ENCODE results near the gene CCDC152.
"Not testable (repeated sequence)": the region's sequence is repeated elsewhere in the genome, so short reads cannot be mapped to it uniquely, and the experiment has no call there.

The CCDC152 gene

DNA sequence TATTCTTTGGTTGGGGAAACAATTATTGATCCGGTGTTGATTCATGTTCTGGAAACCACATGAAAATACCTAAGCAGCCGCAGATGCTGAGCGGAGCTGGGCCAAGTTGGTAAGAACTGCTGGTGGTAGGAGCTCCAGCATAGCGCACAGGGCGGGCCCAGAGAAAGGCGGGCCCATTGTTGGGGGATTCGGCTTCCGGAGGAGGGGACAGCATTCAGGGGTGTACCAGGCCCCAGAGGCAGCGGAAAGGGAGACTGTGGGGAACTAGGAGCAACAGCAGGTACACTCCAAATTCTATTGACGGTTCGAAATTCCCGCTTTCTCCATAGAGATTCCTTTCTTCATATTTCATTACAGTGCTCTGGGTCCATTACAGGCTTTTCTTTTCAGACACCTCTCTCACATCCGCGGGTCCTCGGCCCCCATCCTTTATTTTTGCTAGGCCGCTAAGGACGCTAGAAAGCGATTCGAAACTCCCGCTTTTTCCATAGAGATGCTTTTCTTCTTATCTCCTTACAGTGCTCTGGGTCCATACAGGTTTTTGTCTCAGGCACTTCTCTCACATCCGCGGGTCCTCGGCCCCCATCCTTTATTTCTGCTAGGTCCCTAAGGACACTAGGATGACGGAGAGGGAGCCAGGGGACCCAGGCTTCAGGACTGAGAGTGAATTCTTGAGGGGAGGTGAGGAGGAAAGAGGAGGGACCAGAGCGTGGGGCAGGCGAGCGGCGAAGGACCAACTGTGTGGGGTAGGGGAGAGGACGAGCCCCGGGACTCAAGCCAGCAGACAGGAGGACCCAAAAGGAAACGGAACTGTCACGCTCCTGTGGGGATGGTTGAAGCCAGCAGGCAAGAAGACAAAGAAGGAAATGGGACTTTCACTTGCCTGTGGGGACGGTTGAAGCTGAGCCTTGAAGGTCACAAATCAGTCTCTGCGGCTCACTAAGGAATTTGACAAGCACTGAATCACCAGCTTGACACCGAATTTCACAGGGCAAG is at the start of gene CCDC152:
Gene CCDC152, plus strand, starts transcription at position 213 of the 996 bp plus-strand sequence. CDS start 2,304 bp downstream, outside the sequence.
- FAIRE-seq = peak; percentile 87
- DNase-seq (ENCODE audit: insufficient read length, low spot score) = peak; percentile 25

- FAIRE-seq (no peak), DNase-seq (ENCODE audit: insufficient read length, low spot score) (no peak)
These were observed 40.8 kb upstream of the CCDC152 start for GRCh38 chr5:42715785-42716184.

DNA sequence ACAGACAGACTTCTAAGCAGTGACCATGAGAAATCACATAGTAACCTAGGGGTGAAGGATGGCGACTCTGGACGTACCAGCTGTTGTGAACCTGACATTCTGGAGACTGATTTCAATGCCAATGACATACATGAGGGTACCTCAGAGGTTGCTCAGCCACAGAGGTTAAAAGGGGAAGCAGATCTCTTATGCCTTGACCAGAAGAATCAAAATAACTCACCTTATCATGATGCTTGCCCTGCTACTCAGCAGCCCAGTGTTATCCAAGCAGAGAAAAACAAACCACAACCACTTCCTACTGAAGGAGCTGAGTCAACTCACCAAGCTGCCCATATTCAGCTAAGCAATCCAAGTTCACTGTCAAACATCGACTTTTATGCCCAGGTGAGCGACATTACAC is 38.0 kb upstream of the CCDC152 start:
- DNase-seq (ENCODE audit: insufficient read length, low spot score) (no peak), FAIRE-seq (peak; percentile 69)

DNA sequence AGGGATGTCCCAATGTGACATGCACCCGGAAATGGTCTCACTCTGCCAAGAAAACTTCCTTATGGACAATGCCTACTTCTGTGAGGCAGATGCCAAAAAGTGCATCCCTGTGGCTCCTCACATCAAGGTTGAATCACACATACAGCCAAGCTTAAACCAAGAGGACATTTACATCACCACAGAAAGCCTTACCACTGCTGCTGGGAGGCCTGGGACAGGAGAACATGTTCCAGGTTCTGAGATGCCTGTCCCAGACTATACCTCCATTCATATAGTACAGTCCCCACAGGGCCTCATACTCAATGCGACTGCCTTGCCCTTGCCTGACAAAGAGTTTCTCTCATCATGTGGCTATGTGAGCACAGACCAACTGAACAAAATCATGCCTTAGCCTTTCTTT is 37.6 kb upstream of the CCDC152 start:
- no peak for DNase-seq (ENCODE audit: insufficient read length, low spot score)
- no peak for FAIRE-seq

DNA sequence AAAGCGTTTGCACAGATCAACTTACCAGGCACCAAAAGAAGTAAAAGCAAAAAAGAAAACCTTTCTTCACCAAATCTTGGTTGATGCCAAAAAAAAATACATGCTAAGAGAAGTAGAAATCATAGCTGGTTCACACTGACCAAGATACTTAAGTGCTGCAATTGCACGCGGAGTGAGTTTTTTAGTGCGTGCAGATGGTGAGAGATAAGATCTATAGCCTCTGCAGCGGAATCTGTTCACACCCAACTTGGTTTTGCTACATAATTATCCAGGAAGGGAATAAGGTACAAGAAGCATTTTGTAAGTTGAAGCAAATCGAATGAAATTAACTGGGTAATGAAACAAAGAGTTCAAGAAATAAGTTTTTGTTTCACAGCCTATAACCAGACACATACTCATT is 36.4 kb upstream of the CCDC152 start:
- FAIRE-seq = no peak

GRCh38 chr5:42721484-42721883 is 35.1 kb upstream of the CCDC152 start:
- no peak for FAIRE-seq

More for the DNA sequence above, 36.4 kb upstream of the CCDC152 start:
- no peak for DNase-seq (ENCODE audit: insufficient read length, low spot score)

DNA sequence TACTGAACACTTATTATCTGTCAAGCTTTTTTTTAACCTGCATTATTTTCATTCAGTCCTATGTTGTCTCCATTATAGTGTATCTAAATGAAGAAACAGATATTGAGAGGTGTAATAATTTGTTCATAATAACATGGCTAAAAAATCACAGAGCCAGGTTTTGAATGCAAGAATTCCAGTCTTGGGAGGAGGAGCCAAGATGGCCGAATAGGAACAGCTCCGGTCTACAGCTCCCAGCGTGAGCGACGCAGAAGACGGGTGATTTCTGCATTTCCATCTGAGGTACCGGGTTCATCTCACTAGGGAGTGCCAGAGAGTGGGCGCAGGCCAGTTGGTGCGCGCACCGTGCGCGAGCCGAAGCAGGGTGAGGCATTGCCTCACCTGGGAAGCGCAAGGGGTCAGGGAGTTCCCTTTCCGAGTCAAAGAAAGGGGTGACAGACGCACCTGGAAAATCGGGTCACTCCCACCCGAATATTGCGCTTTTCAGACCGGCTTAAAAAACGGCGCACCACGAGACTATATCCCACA is 22.0 kb upstream of the CCDC152 start:
- DNase-seq (ENCODE audit: insufficient read length, low spot score); FAIRE-seq: not testable (repeated sequence)

More at GRCh38 chr5:42721484-42721883, 35.1 kb upstream of the CCDC152 start:
- no peak for DNase-seq (ENCODE audit: insufficient read length, low spot score)

DNA sequence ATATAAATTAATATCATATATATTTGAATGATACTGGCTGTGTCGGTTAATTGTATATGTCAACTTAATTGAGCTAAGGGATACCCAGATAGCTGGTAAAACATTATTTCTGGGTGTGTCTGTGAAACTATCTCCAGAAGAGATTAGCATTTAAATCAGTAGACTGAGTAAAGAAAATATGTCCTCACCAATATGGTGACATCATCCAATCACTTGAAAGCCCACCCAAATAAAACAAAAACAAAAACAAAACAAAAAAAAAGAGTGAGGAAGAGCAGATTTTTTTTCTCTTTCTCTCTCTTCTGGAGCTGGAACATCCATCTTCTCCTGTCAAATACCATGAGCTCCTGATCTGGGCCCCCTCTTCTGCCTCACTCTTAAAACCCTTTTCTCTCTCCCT is 15.7 kb upstream of the CCDC152 start:
- no peak for FAIRE-seq
- DNase-seq (ENCODE audit: insufficient read length, low spot score) = no peak

- no peak for FAIRE-seq
- DNase-seq (ENCODE audit: insufficient read length, low spot score) = no peak
These were observed 11.2 kb upstream of the CCDC152 start for GRCh38 chr5:42745426-42745825.

DNA sequence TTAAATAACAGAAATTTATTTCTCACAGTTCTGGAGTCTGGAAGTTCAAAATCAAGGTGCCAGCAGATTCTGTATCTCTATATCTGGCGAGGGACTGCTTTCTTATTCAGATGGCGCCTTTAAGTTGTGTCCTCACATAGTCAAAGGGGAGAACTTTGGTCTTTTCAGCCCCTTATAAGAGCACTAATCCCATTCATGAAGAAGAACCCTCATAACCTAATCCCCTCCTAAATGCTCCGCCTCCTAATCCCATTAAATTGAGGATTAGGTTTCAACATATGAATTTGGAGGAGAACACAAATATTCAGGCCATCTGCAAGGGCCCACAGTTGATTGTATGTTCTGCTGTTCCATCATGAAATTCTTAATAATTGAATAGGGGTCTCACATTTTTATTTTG is 10.8 kb upstream of the CCDC152 start:
- FAIRE-seq (no peak), DNase-seq (ENCODE audit: insufficient read length, low spot score) (no peak)

- FAIRE-seq (no peak), DNase-seq (ENCODE audit: insufficient read length, low spot score) (no peak)
These were observed 7.6 kb upstream of the CCDC152 start for GRCh38 chr5:42749020-42749419.

- DNase-seq (ENCODE audit: insufficient read length, low spot score) = no peak
- peak; percentile 42 for FAIRE-seq
These were observed 6.1 kb upstream of the CCDC152 start for GRCh38 chr5:42750507-42750906.

DNA sequence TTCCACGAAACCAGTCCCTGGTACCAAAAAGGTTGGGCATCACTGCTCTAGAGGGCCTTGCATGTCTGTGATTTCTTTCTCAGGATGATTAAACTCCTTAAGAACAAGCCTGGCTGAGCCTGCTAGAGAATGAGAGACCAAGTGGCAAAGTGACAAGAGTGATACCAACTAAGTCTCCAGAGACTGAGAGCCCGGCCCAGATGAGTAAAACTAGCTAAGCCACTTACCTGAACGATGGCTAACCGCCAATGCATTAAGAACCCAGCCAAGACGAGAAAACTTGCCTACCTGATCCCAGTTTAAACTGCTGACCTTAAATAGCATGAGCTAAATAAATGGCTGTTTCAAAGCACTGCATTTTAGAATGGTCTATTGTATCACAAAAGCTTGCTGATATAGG is 5.6 kb upstream of the CCDC152 start:
- DNase-seq (ENCODE audit: insufficient read length, low spot score) (no peak), FAIRE-seq (no peak)

GRCh38 chr5:42753099-42753498 is 3.5 kb upstream of the CCDC152 start:
- DNase-seq (ENCODE audit: insufficient read length, low spot score) (no peak), FAIRE-seq (no peak)

GRCh38 chr5:42759456-42759855 is 2.8 kb downstream of the CCDC152 start:
- DNase-seq (ENCODE audit: insufficient read length, low spot score) = no peak

DNA sequence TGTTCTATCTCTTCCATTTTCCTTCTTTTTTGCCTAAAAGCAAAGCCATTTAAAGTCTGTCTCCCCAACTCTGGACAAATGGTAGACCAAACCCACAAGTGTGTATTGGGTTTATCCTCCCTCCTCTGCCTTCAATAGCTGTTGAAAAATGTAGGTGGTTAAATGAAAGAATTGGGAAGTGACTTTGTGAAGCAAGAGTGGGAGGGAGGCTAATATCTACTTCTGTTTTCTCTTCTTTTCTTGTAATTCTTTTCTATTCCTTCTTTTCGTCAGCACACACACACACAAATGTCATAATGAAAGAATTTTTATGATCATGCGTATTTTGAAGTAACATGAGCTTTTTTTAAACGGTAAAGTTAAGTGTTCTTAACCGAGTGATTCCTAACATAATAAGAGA is 3.8 kb downstream of the CCDC152 start:
- FAIRE-seq (no peak), DNase-seq (ENCODE audit: insufficient read length, low spot score) (no peak)

More at GRCh38 chr5:42759456-42759855, 2.8 kb downstream of the CCDC152 start:
- no peak for FAIRE-seq

DNA sequence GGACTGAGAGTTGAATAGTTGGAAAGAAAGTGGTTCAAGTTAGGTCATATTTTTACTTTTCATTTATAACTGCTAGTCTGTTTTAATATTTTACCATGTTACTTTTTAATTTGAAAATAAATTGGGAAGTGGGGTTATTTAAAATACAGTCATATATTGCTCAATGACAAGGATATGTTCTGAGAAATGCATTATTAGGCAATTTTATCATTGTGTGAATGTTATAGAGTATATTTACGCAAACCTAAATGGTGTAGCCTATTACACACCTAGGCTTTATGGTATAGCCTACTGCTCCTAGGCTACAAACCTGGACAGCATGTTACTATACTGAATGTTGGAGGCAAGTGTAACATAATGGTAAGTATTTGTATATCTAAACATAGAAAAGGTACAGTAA is 5.2 kb downstream of the CCDC152 start:
- DNase-seq (ENCODE audit: insufficient read length, low spot score) (no peak), FAIRE-seq (no peak)

DNA sequence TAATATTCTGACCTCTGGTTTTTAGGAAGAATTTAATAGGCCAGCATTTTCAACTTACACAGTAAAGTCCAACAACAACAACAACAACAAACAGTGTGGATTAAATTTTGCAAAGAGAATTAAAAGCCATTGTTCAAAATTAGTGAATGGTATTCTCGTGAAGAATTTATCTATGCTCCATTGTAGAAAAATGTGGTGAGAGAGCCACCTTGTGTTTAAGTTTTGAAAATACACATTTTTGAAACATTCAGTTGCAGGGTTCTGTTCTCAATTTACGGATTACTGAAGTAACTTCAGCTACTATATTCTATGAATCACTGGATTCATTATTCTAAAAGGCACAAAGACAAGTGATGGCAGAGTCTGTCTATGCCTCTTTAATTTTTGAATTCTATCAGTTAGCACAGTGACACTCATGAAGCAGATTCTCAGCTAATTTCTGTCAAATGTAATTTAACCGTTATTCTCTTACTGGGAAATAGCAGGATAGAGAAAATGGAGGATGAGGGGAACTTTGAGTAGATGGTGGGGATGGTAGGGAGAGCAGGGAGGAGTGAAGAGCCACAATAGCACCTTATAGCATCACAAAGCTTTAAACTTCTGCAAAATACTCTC is 11.0 kb downstream of the CCDC152 start:
- FAIRE-seq (no peak), DNase-seq (ENCODE audit: insufficient read length, low spot score) (peak; percentile 45)

- DNase-seq (ENCODE audit: insufficient read length, low spot score) (no peak), FAIRE-seq (no peak)
These were observed 11.5 kb downstream of the CCDC152 start for GRCh38 chr5:42768106-42768504.

- no peak for DNase-seq (ENCODE audit: insufficient read length, low spot score)
- no peak for FAIRE-seq
These were observed 13.4 kb downstream of the CCDC152 start for GRCh38 chr5:42770003-42770402.

GRCh38 chr5:42772265-42772993 is 15.8 kb downstream of the CCDC152 start:
- FAIRE-seq (no peak), DNase-seq (ENCODE audit: insufficient read length, low spot score) (no peak)
